A549 (cell line): ENCODE measurements around the gene KIFC3. TPM values are rescaled to one million over a fixed set of nuclear protein-coding genes. Genes with fewer than 3 reads are reported as not detected.

Source experiments
- ATAC-seq, 2 experiments: fragments of 200-7000 bp in 1 of 2; fragments of >200 bp in 1 of 2; cut with Nextera tagmentation in 1 of 2; cut with Tn5 transposase in 1 of 2; 3 replicates each; pipeline versions ENCODE4 v1.8.0 to v1.9.1; 2018 to 2020; ENCODE audit warnings: mild to moderate bottlenecking in 1 of 2, moderate library complexity in 1 of 2
- CTCF ChIA-PET: fragments of 300-600 bp; sonication (Branson Sonifier 250); formaldehyde crosslinking; extraction: SDS; loops from one replicate; lab custom pipeline; 2021; ENCODE audit warnings: antibody characterized with exemption, inconsistent platforms; lab: Yijun Ruan, JAX
- POLR2A ChIA-PET: fragments of 350-600 bp; formaldehyde crosslinking; extraction: SDS; loops from one replicate; lab custom pipeline; 2021; ENCODE audit warnings: antibody characterized with exemption, inconsistent platforms; lab: Yijun Ruan, JAX
- DNase-seq, 2 experiments: peaks; one replicate each; pipeline versions ENCODE4 v3.0.0 to v3.0.0-alpha.2; 2011 to 2016; ENCODE audit warnings: low read depth in 1 of 2, low spot score in 1 of 2
- FAIRE-seq: peaks from 2 replicates; lab custom pipeline; 2011; peaks lifted over from hg19 to GRCh38; lab: Jason Lieb, UNC
- H3K27ac ChIP-seq, 2 experiments: fragments of >200 bp; sonication (Bioruptor Twin); formaldehyde crosslinking; 3 replicates each; pipeline ENCODE4 v1.5.1; 2016 to 2017
- H3K4me1 ChIP-seq: fragments of >200 bp; sonication (Bioruptor Twin); formaldehyde crosslinking; 3 replicates; pipeline ENCODE4 v1.6.1; 2016
- H3K4me2 ChIP-seq: fragments of >200 bp; sonication (Bioruptor Twin); formaldehyde crosslinking; 3 replicates; pipeline ENCODE4 v1.6.1; 2016
- H3K4me3 ChIP-seq: fragments of >200 bp; sonication (Bioruptor Twin); formaldehyde crosslinking; 3 replicates; pipeline ENCODE4 v1.5.1; 2016
- H3K9me3 ChIP-seq: fragments of >200 bp; sonication (Bioruptor Twin); formaldehyde crosslinking; 3 replicates; pipeline ENCODE4 v1.6.1; 2016
- CBX2 ChIP-seq: fragments of 200-600 bp; sonication (generic); IDR thresholded peaks from 2 replicates; pipeline ENCODE4 v1.6.1; 2016; ENCODE audit warnings: low read depth, mild to moderate bottlenecking, borderline replicate concordance
- CBX8 ChIP-seq: fragments of 200-600 bp; sonication (generic); IDR thresholded peaks from 2 replicates; pipeline ENCODE4 v1.6.1; 2016
- EHMT2 ChIP-seq: fragments of 200-600 bp; sonication (generic); IDR thresholded peaks from 2 replicates; pipeline ENCODE4 v1.6.1; 2016; ENCODE audit warnings: antibody characterized with exemption, low read depth, mild to moderate bottlenecking, moderate library complexity
- EP300 ChIP-seq, 2 experiments: fragments of >200 bp; sonication (Bioruptor Twin); formaldehyde crosslinking; IDR thresholded peaks; 2 replicates in 1 of 2; 3 replicates in 1 of 2; pipeline ENCODE4 v1.6.1; 2016 to 2017
- ESRRA ChIP-seq: fragments of 150-350 bp; IDR thresholded peaks from 2 replicates; pipeline ENCODE4 v1.6.1; 2014; ENCODE audit warnings: mild to moderate bottlenecking, low read length, borderline replicate concordance
- FOSB ChIP-seq: fragments of 250-450 bp; sonication (Bioruptor Pico); IDR thresholded peaks from 2 replicates; pipeline ENCODE4 v1.5.0; 2020; ENCODE audit warnings: mild to moderate bottlenecking, moderate library complexity
- FOXS1 ChIP-seq: fragments of 250-450 bp; sonication (Bioruptor Pico); IDR thresholded peaks from 2 replicates; pipeline ENCODE4 v1.5.0; 2020; ENCODE audit warnings: mild to moderate bottlenecking, moderate library complexity
- GATA3 ChIP-seq: IDR thresholded peaks from 2 replicates; pipeline ENCODE4 v1.6.1; 2012; ENCODE audit warnings: borderline replicate concordance
- HDAC2 ChIP-seq: fragments of 200-600 bp; sonication (generic); IDR thresholded peaks from 2 replicates; pipeline ENCODE4 v1.6.1; 2016
- HOXA7 ChIP-seq: fragments of 250-450 bp; sonication (Bioruptor Pico); IDR thresholded peaks from 2 replicates; pipeline ENCODE4 v1.5.0; 2020; ENCODE audit warnings: mild to moderate bottlenecking, moderate library complexity
- HOXB13 ChIP-seq: fragments of 250-450 bp; sonication (Bioruptor Pico); IDR thresholded peaks from 2 replicates; pipeline ENCODE4 v1.5.0; 2020; ENCODE audit warnings: low read depth, mild to moderate bottlenecking, moderate library complexity
- HOXB5 ChIP-seq: fragments of 250-450 bp; sonication (Bioruptor Pico); IDR thresholded peaks from 2 replicates; pipeline ENCODE4 v1.5.0; 2020; ENCODE audit warnings: mild to moderate bottlenecking, moderate library complexity
- JUN ChIP-seq, 2 experiments: fragments of >200 bp; sonication (Bioruptor Twin); formaldehyde crosslinking; IDR thresholded peaks; 2 replicates in 1 of 2; 3 replicates in 1 of 2; pipeline ENCODE4 v1.6.1; 2016 to 2017
- KDM1A ChIP-seq: fragments of 200-600 bp; sonication (generic); IDR thresholded peaks from 2 replicates; pipeline ENCODE4 v1.6.1; 2016; ENCODE audit warnings: low read depth, mild to moderate bottlenecking
- MYC ChIP-seq: IDR thresholded peaks from 2 replicates; pipeline ENCODE4 v1.6.1; 2012; ENCODE audit warnings: mild to moderate bottlenecking, inconsistent platforms, low read length, improper control_type of control experiment, borderline replicate concordance
- NPAS2 ChIP-seq: fragments of 250-450 bp; sonication (Bioruptor Pico); IDR thresholded peaks from 2 replicates; pipeline ENCODE4 v1.8.0; 2022; ENCODE audit warnings: mild to moderate bottlenecking, moderate library complexity, borderline replicate concordance
- PHF8 ChIP-seq: fragments of 200-600 bp; sonication (generic); IDR thresholded peaks from 2 replicates; pipeline ENCODE4 v1.6.1; 2016; ENCODE audit warnings: low read depth, mild to moderate bottlenecking, antibody characterized with exemption, moderate library complexity, borderline replicate concordance
- POLR2AphosphoS2 ChIP-seq: conservative IDR thresholded peaks from 2 replicates; pipeline ENCODE4 v1.6.1; 2012; ENCODE audit warnings: low read length, improper control_type of control experiment, inconsistent platforms
- RAD21 ChIP-seq, 2 experiments: fragments of >200 bp in 1 of 2; sonication (Bioruptor Twin) in 1 of 2; formaldehyde crosslinking in 1 of 2; IDR thresholded peaks in 1 of 2; conservative IDR thresholded peaks in 1 of 2; 2 replicates in 1 of 2; 3 replicates in 1 of 2; pipeline ENCODE4 v1.6.1; 2012 to 2018; ENCODE audit warnings: inconsistent platforms in 1 of 2
- RFX5 ChIP-seq: fragments of 450-650 bp; IDR thresholded peaks from 2 replicates; pipeline ENCODE4 v1.7.1; 2014; ENCODE audit warnings: antibody characterized with exemption, mild to moderate bottlenecking, moderate library complexity
- TFCP2L1 ChIP-seq: fragments of 250-450 bp; sonication (Bioruptor Pico); IDR thresholded peaks from 2 replicates; pipeline ENCODE4 v1.5.0; 2021; ENCODE audit warnings: mild to moderate bottlenecking
- ZFP36 ChIP-seq: fragments of 450-650 bp; IDR thresholded peaks from 2 replicates; pipeline ENCODE4 v1.6.1; 2014; ENCODE audit warnings: borderline replicate concordance; ENCODE audit not compliant: partially characterized antibody
- ZSCAN20 ChIP-seq: fragments of 250-450 bp; sonication (Bioruptor Pico); IDR thresholded peaks from 2 replicates; pipeline ENCODE4 v1.8.0; 2022; ENCODE audit warnings: mild to moderate bottlenecking, moderate library complexity
- WGBS: methylation state at CpG from one replicate; pipeline ENCODE4 v1.1.6; 2017; ENCODE audit errors: missing lambda C conversion rate; 5-methylcytosine and 5-hydroxymethylcytosine counted together
- polyA plus RNA-seq, 4 experiments: library from polyadenylated mRNA; depleted of rRNA in 3 of 4; stranded (reverse); fragments of >200 nt; fragmentation: RNase III in 1 of 4; extraction: RNeasy Plus Mini Kit Qiagen cat#74134 plus additional on column Dnase treatment in 1 of 4; gene quantifications; 2 replicates in 3 of 4; 3 replicates in 1 of 4; pipeline ENCODE4 v1.2.3, GENCODE V29; 2011 to 2017
- TF ChIP-seq, protein P1 (sequence below): fragments of 150-350 bp; IDR thresholded peaks from 2 replicates; pipeline ENCODE4 v1.6.1; 2014; ENCODE audit warnings: low read depth, mild to moderate bottlenecking, low read length
- TF ChIP-seq, protein P2 (sequence below): IDR thresholded peaks from 2 replicates; pipeline ENCODE4 v1.6.1; 2012; ENCODE audit warnings: low read depth, borderline replicate concordance
- TF ChIP-seq, protein P3 (sequence below): fragments of 450-650 bp; IDR thresholded peaks from 2 replicates; pipeline ENCODE4 v1.6.1; 2014; ENCODE audit warnings: antibody characterized with exemption
- TF ChIP-seq, protein P4 (sequence below): fragments of 250-450 bp; sonication (Bioruptor Pico); IDR thresholded peaks from 2 replicates; pipeline ENCODE4 v1.5.0; 2020; ENCODE audit warnings: low read depth, mild to moderate bottlenecking, moderate library complexity
- TF ChIP-seq, protein P5 (sequence below): fragments of >200 bp; sonication (Bioruptor Twin); formaldehyde crosslinking; IDR thresholded peaks from 2 replicates; pipeline ENCODE4 v1.6.1; 2016
- TF ChIP-seq, protein P6 (sequence below): IDR thresholded peaks from 2 replicates; pipeline ENCODE4 v1.6.1; 2012

KIFC3 gene
- polyA plus RNA-seq, 2 of the 4 experiments (the other 2 are of a cell fraction) = 128 to 178 TPM

DNA sequence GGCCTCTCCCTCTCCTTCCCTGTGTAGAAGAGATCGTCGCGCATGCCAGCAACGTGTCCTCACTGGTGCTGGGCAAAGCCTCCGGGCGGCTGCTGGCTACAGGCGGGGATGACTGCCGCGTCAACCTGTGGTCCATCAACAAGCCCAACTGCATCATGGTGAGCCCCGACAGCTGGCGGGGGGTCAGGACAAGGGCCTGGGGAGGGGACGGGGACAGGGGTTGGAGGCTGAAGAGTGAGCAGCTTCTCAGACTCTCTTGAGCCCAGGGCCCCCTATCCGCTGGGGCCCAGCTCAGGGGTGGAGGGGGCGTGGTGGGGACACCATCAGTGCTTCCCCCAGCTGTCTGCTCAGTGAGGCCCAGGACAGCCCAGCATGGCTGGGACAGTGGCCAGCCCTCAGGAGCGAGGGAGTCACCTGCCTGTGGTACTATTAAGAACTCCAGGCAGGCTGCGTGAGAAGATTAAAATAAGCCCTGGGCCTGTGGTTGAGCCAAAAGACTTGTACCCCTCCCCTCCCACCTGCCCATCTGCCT lies 60.6 kb downstream of the KIFC3 start:
- CTCF ChIA-PET = interaction anchor here (1.0 to 5.5 kb wide), 6 partner anchors 10 to 165 kb away, joined by 3 to 46 read pairs (median 5); no protein-coding TSS in a partner anchor
- TF ChIP-seq PHF8 (no peak), NPAS2 (CRISPR knock-in tag) (no peak), EP300 (IDR thresholded peaks at IDR 0.05) (no peak), ZFP36 (no peak), KDM1A (no peak), HOXB5 (no peak), EHMT2 (no peak), HDAC2 (no peak), HOXA7 (no peak), RFX5 (no peak), GATA3 (no peak), POLR2AphosphoS2 (no peak), FOSB (no peak), MYC (no peak), CBX8 (no peak), RAD21 (conservative IDR thresholded peaks at IDR 0.05 in 1 of 2, IDR thresholded peaks at IDR 0.05 in 1 of 2) (no peak)
- TF ChIP-seq, protein P1, sequence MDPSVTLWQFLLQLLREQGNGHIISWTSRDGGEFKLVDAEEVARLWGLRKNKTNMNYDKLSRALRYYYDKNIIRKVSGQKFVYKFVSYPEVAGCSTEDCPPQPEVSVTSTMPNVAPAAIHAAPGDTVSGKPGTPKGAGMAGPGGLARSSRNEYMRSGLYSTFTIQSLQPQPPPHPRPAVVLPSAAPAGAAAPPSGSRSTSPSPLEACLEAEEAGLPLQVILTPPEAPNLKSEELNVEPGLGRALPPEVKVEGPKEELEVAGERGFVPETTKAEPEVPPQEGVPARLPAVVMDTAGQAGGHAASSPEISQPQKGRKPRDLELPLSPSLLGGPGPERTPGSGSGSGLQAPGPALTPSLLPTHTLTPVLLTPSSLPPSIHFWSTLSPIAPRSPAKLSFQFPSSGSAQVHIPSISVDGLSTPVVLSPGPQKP = no peak
- Histone ChIP-seq H3K4me2 (no peak overlapping the region), H3K4me1 (peaks cover 8% of the 10 kb centered on the region), H3K9me3 (no peaks in the 10 kb centered on the region), H3K27ac (no peak overlapping the region), H3K4me3 (no peak overlapping the region)
- POLR2A ChIA-PET = no interaction called here
- DNase-seq = no peak
- no peak for FAIRE-seq
- WGBS = 95% methylated on average over 13 of the region's 16 CpGs
- no peak for ATAC-seq

DNA sequence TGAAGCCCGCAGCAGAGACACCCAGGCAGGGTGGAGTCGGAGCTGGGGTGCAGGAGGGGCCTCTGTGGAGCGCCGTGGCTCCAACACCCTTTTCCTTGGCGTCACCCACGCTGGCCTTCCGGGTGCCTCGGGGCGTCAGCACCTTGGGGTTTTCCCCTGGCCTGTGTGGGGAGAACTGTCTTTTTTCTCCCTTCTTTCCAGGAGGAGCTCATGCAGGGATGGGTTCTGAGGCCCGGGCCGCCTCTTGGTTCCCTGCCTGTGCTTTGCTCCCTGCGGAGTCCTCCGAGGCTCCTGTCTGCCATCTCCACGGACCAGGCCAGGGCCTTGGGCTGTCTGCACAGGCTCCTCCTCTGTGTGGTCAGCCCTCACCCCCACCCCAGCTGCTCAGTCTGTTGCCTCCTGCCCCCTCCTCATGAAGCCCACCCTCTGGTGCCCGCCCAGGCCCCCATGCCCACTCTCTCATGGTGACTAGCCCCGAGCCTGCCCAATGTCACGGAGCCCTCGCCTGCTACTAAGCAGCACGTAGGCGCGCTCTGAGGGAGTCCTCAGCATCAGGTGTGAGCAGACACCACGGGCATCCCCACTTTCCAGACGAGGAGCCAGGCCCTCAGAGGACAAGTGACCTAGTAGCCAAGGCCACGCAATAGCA lies 61.7 kb downstream of the KIFC3 start:
- Histone ChIP-seq H3K4me3 (no peak overlapping the region), H3K4me1 (peaks cover 9% of the 10 kb centered on the region), H3K4me2 (no peak overlapping the region), H3K9me3 (no peaks in the 10 kb centered on the region), H3K27ac (no peak overlapping the region)
- ChIA-PET POLR2A (no interaction called here), CTCF (interaction anchor here (1.0 to 5.5 kb wide), 6 partner anchors 11 to 164 kb away, joined by 3 to 46 read pairs (median 5); no protein-coding TSS in a partner anchor)
- no peak for TF ChIP-seq FOSB
- no peak for TF ChIP-seq EP300 (IDR thresholded peaks at IDR 0.05)
- no peak for TF ChIP-seq GATA3
- TF ChIP-seq, protein P2, sequence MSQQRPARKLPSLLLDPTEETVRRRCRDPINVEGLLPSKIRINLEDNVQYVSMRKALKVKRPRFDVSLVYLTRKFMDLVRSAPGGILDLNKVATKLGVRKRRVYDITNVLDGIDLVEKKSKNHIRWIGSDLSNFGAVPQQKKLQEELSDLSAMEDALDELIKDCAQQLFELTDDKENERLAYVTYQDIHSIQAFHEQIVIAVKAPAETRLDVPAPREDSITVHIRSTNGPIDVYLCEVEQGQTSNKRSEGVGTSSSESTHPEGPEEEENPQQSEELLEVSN = no peak
- no peak for TF ChIP-seq TFCP2L1 (CRISPR knock-in tag)
- TF ChIP-seq, protein P3, sequence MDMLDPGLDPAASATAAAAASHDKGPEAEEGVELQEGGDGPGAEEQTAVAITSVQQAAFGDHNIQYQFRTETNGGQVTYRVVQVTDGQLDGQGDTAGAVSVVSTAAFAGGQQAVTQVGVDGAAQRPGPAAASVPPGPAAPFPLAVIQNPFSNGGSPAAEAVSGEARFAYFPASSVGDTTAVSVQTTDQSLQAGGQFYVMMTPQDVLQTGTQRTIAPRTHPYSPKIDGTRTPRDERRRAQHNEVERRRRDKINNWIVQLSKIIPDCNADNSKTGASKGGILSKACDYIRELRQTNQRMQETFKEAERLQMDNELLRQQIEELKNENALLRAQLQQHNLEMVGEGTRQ = no peak
- TF ChIP-seq, protein P4, sequence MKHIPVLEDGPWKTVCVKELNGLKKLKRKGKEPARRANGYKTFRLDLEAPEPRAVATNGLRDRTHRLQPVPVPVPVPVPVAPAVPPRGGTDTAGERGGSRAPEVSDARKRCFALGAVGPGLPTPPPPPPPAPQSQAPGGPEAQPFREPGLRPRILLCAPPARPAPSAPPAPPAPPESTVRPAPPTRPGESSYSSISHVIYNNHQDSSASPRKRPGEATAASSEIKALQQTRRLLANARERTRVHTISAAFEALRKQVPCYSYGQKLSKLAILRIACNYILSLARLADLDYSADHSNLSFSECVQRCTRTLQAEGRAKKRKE = no peak
- TF ChIP-seq CBX8 = no peak
- TF ChIP-seq ZFP36 = no peak
- no peak for TF ChIP-seq JUN (IDR thresholded peaks at IDR 0.05)
- no peak for TF ChIP-seq ZSCAN20 (CRISPR knock-in tag)
- TF ChIP-seq FOXS1 = no peak
- TF ChIP-seq, protein P5, sequence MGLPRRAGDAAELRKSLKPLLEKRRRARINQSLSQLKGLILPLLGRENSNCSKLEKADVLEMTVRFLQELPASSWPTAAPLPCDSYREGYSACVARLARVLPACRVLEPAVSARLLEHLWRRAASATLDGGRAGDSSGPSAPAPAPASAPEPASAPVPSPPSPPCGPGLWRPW = no peak
- no peak for TF ChIP-seq POLR2AphosphoS2
- no peak for TF ChIP-seq CBX2
- no peak for TF ChIP-seq ESRRA
- TF ChIP-seq, protein P6, sequence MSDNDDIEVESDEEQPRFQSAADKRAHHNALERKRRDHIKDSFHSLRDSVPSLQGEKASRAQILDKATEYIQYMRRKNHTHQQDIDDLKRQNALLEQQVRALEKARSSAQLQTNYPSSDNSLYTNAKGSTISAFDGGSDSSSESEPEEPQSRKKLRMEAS = no peak
- no peak for TF ChIP-seq HDAC2
- TF ChIP-seq HOXB13 (CRISPR knock-in tag) = no peak
- no peak for TF ChIP-seq KDM1A
- ATAC-seq = no peak
- DNase-seq = no peak
- FAIRE-seq = no peak
- WGBS = 85% methylated on average over 18 of the region's 24 CpGs
